Endothelial cell of umbilical vein (primary cell): ENCODE measurements around the gene BMP2. TPM values are rescaled to one million over a fixed set of nuclear protein-coding genes. Genes with fewer than 3 reads are reported as not detected.

Experiments
- BruUV-seq: library from RNA; stranded (reverse); fragments of 400-500 nt; replicated peaks from 2 replicates; lab custom pipeline; 2021; lab: Mats Ljungman, UMichigan
- CTCF ChIA-PET: fragments of 300-600, 350-600 bp; sonication (Branson Sonifier 250); formaldehyde crosslinking; loops from one replicate; lab custom pipeline; 2021; ENCODE audit warnings: antibody characterized with exemption, inconsistent platforms; lab: Charles Lee
- POLR2A ChIA-PET: fragments of 300-600, 350-600 bp; sonication (Branson Sonifier 250); formaldehyde crosslinking; loops from one replicate; lab custom pipeline; 2021; ENCODE audit warnings: antibody characterized with exemption, inconsistent platforms; lab: Charles Lee
- DNase-seq: peaks from one replicate; pipeline ENCODE4 v3.0.0-alpha.2; 2011; ENCODE audit warnings: low read depth, low spot score
- FAIRE-seq: peaks from 2 replicates; lab custom pipeline; 2011; peaks lifted over from hg19 to GRCh38; lab: Jason Lieb, UNC
- H2AFZ ChIP-seq: 2 replicates; pipeline ENCODE4 v1.6.0; 2012; ENCODE audit warnings: low read depth, low read length, control low read depth, inconsistent platforms
- H3K27ac ChIP-seq: 2 replicates; pipeline ENCODE4 v1.5.1; 2011; ENCODE audit warnings: low read depth, mild to moderate bottlenecking, control low read depth, low read length, moderate library complexity; ENCODE audit not compliant: insufficient read depth
- H3K27me3 ChIP-seq, 2 experiments: 2 replicates each; pipeline versions ENCODE4 v1.6.0 to v1.6.1; 2011; ENCODE audit warnings: low read length in 2 of 2, mixed read lengths in 1 of 2; ENCODE audit not compliant: control insufficient read depth in 2 of 2, insufficient read depth in 2 of 2
- H3K36me3 ChIP-seq, 2 experiments: 2 replicates in 1 of 2; 3 replicates in 1 of 2; pipeline ENCODE4 v1.5.1; 2011; ENCODE audit warnings: low read length in 2 of 2, mild to moderate bottlenecking in 1 of 2, moderate library complexity in 1 of 2; ENCODE audit not compliant: control insufficient read depth in 2 of 2, insufficient read depth in 2 of 2; ENCODE audit errors: extremely low read depth in 1 of 2
- H3K4me1 ChIP-seq: 3 replicates; pipeline ENCODE4 v1.5.1; 2011; ENCODE audit warnings: mild to moderate bottlenecking, low read length; ENCODE audit not compliant: control insufficient read depth, insufficient read depth; ENCODE audit errors: extremely low read depth
- H3K4me2 ChIP-seq: 2 replicates; pipeline ENCODE4 v1.6.1; 2011; ENCODE audit warnings: low read length, control low read depth, mixed read lengths; ENCODE audit not compliant: insufficient read depth
- H3K4me3 ChIP-seq, 3 experiments: fragments of 200-600 bp in 1 of 3; sonication (generic), shearing (Covaris generic) in 1 of 3; replicated peaks in 1 of 3; 2 replicates each; pipeline ENCODE4 v1.5.1; 2011 to 2016; ENCODE audit warnings: control low read depth in 3 of 3, low read length in 3 of 3, mild to moderate bottlenecking in 2 of 3, inconsistent platforms in 1 of 3, low read depth in 1 of 3, moderate library complexity in 1 of 3; ENCODE audit not compliant: insufficient read depth in 1 of 3
- H3K79me2 ChIP-seq: 2 replicates; pipeline ENCODE4 v1.6.0; 2012; ENCODE audit warnings: low read length, inconsistent platforms; ENCODE audit not compliant: control insufficient read depth, insufficient read depth
- H3K9ac ChIP-seq: replicated peaks from 2 replicates; pipeline ENCODE3; 2011; ENCODE audit warnings: low read length, control low read depth; ENCODE audit not compliant: insufficient read depth; ENCODE audit errors: extremely low read depth
- H3K9me1 ChIP-seq: replicated peaks from 3 replicates; pipeline ENCODE4 v1.6.0; 2011; ENCODE audit warnings: mild to moderate bottlenecking, low read length; ENCODE audit not compliant: control insufficient read depth, insufficient read depth; ENCODE audit errors: extremely low read depth
- H3K9me3 ChIP-seq: replicated peaks from 2 replicates; pipeline ENCODE4 v1.5.1; 2012; ENCODE audit warnings: low read length, inconsistent platforms; ENCODE audit not compliant: control insufficient read depth, insufficient read depth
- H4K20me1 ChIP-seq: replicated peaks from 2 replicates; pipeline ENCODE3; 2011; ENCODE audit warnings: mild to moderate bottlenecking, low read length; ENCODE audit not compliant: control insufficient read depth, insufficient read depth; ENCODE audit errors: extremely low read depth
- EZH2 ChIP-seq: IDR thresholded peaks from 2 replicates; pipeline ENCODE4 v1.6.1; 2012; ENCODE audit warnings: borderline replicate concordance, low read depth, mild to moderate bottlenecking, moderate library complexity, low read length, inconsistent platforms; ENCODE audit not compliant: severe bottlenecking
- FOS ChIP-seq: IDR thresholded peaks from 2 replicates; pipeline ENCODE4 v1.6.1; 2011; ENCODE audit warnings: mild to moderate bottlenecking, low read length, moderate library complexity, borderline replicate concordance; ENCODE audit not compliant: insufficient read depth
- GATA2 ChIP-seq: IDR thresholded peaks from 2 replicates; pipeline ENCODE4 v1.7.0; 2011; ENCODE audit warnings: low read depth, mild to moderate bottlenecking, moderate library complexity, mixed read lengths, low read length; ENCODE audit not compliant: insufficient read length, insufficient read depth
- JUN ChIP-seq: IDR thresholded peaks from 2 replicates; pipeline ENCODE4 v1.6.1; 2011; ENCODE audit warnings: borderline replicate concordance, low read depth; ENCODE audit not compliant: insufficient read length, insufficient read depth
- MAX ChIP-seq: IDR thresholded peaks from 2 replicates; pipeline ENCODE4 v1.6.1; 2011; ENCODE audit not compliant: insufficient read depth, insufficient read length
- MYC ChIP-seq: IDR thresholded peaks from one replicate; pipeline ENCODE4 v1.6.1; 2011; ENCODE audit warnings: mild to moderate bottlenecking, low read depth, low read length
- POLR2A ChIP-seq: IDR thresholded peaks from 2 replicates; pipeline ENCODE4 v1.6.1; 2012; ENCODE audit warnings: low read depth, mild to moderate bottlenecking, control low read depth, low read length
- POLR2AphosphoS5 ChIP-seq: IDR thresholded peaks from 2 replicates; pipeline ENCODE4 v1.6.1; 2012; ENCODE audit warnings: low read depth, mild to moderate bottlenecking, control low read depth, low read length, moderate library complexity; ENCODE audit not compliant: insufficient read depth
- dilution Hi-C: fragments of 300-500 bp; cut with MboI; formaldehyde crosslinking; loops from one replicate; pipeline ENCODE4 v1.15.0; 2019; ENCODE audit warnings: low sequenced_read_pairs; ENCODE audit not compliant: extremely low pct_ligation_motif_present
- intact Hi-C: fragments of 100-400 bp; cut with micrococcal nuclease; formaldehyde crosslinking; loops from one replicate; pipeline ENCODE4 v1.10.0; 2022
- polyA plus RNA-seq, 4 experiments: library from polyadenylated mRNA; depleted of rRNA in 3 of 4; stranded (reverse) in 3 of 4; unstranded in 1 of 4; fragments of >200 nt; gene quantifications; 2 replicates each; pipeline versions ENCODE4 v1.2.1 to v1.2.3, GENCODE V29; 2011 to 2012; ENCODE audit warnings: missing spikeins in 1 of 4
- total RNA-seq: library from RNA; stranded (reverse); gene quantifications from 2 replicates; pipeline ENCODE4 v1.2.3, GENCODE V29; 2021
- TF ChIP-seq, protein P1 (sequence below), 2 donors: IDR thresholded peaks; 1 replicate in 1 of 2; 2 replicates in 1 of 2; pipeline ENCODE4 v1.5.1; 2011; ENCODE audit warnings: low read length in 2 of 2, mild to moderate bottlenecking in 2 of 2, moderate library complexity in 2 of 2, control low read depth in 1 of 2, inconsistent platforms in 1 of 2, low read depth in 1 of 2; ENCODE audit not compliant: insufficient read depth in 1 of 2; ENCODE audit errors: extremely low read depth in 1 of 2

BMP2 gene
- total and polyA plus RNA-seq, 2 donors (not counting 3 experiments of a cell fraction or from before 2014, with no cell fraction given): 7.1 to 15.7 TPM

DNA sequence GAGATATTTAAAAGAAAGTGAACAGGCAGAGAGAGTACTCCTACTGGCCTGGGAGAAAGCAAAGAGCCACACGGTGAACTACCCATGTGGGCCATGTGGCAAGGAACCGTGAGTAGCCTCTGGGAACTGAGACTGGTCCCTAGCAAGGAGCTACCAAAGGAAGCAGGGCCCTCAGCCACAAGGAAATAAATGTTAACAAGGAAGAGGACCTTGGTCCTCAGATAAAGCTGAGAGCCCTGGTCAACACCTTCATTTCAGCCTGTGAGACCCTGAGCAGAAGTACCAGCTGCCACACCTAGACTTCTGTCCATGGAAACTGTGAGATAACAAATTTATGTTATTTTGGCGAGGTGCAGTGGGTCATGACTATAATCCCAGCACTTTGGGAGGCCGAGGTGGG, 25.3 kb downstream of the BMP2 start:
- no TSS peak for BruUV-seq
- dilution Hi-C loops (no loop called here), intact Hi-C loops (no loop called here)
- ChIA-PET CTCF (interaction anchor here (1.1 to 1.4 kb wide), 3 partner anchors 132 to 1143 kb away, joined by 3 read pairs; no protein-coding TSS in a partner anchor), POLR2A (interaction anchor here (0.7 kb wide), 1 partner anchor 1129 kb away, joined by 4 read pairs; no protein-coding TSS in a partner anchor)
- no peaks in the 10 kb centered on the region for H3K27me3 ChIP-seq
- H3K4me2 ChIP-seq: no peak overlapping the region
- H3K9me1 ChIP-seq: no peaks in the 10 kb centered on the region
- no peaks in the 10 kb centered on the region for H3K4me1 ChIP-seq
- no peak overlapping the region for H3K9ac ChIP-seq
- H3K36me3 ChIP-seq: no peaks in the 10 kb centered on the region
- H3K79me2 ChIP-seq: no peaks in the 10 kb centered on the region
- H2AFZ ChIP-seq: no peak overlapping the region
- H3K27ac ChIP-seq: no peak overlapping the region
- DNase-seq: no peak
- no peak for TF ChIP-seq FOS
- TF ChIP-seq JUN: no peak
- TF ChIP-seq, protein P1, sequence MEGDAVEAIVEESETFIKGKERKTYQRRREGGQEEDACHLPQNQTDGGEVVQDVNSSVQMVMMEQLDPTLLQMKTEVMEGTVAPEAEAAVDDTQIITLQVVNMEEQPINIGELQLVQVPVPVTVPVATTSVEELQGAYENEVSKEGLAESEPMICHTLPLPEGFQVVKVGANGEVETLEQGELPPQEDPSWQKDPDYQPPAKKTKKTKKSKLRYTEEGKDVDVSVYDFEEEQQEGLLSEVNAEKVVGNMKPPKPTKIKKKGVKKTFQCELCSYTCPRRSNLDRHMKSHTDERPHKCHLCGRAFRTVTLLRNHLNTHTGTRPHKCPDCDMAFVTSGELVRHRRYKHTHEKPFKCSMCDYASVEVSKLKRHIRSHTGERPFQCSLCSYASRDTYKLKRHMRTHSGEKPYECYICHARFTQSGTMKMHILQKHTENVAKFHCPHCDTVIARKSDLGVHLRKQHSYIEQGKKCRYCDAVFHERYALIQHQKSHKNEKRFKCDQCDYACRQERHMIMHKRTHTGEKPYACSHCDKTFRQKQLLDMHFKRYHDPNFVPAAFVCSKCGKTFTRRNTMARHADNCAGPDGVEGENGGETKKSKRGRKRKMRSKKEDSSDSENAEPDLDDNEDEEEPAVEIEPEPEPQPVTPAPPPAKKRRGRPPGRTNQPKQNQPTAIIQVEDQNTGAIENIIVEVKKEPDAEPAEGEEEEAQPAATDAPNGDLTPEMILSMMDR (IDR thresholded peaks at IDR 0.05; ENCODE audit: extremely low read depth in 1 of 2, insufficient read depth in 1 of 2, low read depth in 1 of 2, low read length in 2 of 2): no peak
- no peak for TF ChIP-seq POLR2AphosphoS5
- TF ChIP-seq MAX: no peak
- no peak for TF ChIP-seq POLR2A
- H4K20me1 ChIP-seq: no peaks in the 10 kb centered on the region
- H3K4me3 ChIP-seq: no peak overlapping the region
- no peak for FAIRE-seq
- H3K9me3 ChIP-seq: no peaks in the 10 kb centered on the region

DNA sequence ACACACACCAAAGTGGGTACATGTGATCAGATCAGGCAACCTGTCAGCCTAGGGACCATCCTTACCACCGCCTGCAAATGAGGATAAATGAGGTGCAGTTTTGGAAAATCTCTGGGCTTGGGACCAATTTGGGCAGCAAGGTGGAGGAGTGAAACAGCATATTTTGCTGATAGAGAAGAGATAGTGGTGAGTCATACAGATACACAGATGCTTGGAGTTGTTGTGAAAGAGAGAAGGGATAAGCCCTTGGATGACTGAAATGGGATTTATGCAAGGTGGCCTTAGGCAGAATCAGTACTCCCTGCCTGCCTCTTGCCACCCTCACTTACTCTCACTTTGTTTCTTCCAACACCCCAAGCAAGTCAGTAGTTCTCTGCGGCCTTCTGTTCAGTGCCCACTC, 34.7 kb downstream of the BMP2 start:
- Histone ChIP-seq H2AFZ (no peak overlapping the region), H3K27ac (no peak overlapping the region), H3K4me2 (no peak overlapping the region), H3K9me1 (no peaks in the 10 kb centered on the region), H3K79me2 (no peaks in the 10 kb centered on the region), H3K36me3 (no peaks in the 10 kb centered on the region), H4K20me1 (no peaks in the 10 kb centered on the region), H3K9ac (no peak overlapping the region), H3K9me3 (no peaks in the 10 kb centered on the region), H3K4me1 (no peaks in the 10 kb centered on the region), H3K4me3 (no peak overlapping the region), H3K27me3 (no peaks in the 10 kb centered on the region)
- no TSS peak for BruUV-seq
- ChIA-PET CTCF (no interaction called here), POLR2A (no interaction called here)
- DNase-seq (no peak), FAIRE-seq (no peak)
- TF ChIP-seq, protein P1 (IDR thresholded peaks at IDR 0.05; ENCODE audit: extremely low read depth in 1 of 2, insufficient read depth in 1 of 2, low read depth in 1 of 2, low read length in 2 of 2): no peak
- TF ChIP-seq POLR2AphosphoS5 (no peak), EZH2 (no peak), MAX (no peak), JUN (no peak), GATA2 (no peak), POLR2A (no peak), MYC (no peak), FOS (no peak)
- dilution Hi-C loops (no loop called here), intact Hi-C loops (no loop called here)
